ENCODE data around the gene PUSL1. TPM values are rescaled to one million over a fixed set of nuclear protein-coding genes. Genes with fewer than 3 reads are reported as not detected.
A peak's percentile ranks its signal among the peaks of the same experiment; 100 is the strongest.

The PUSL1 gene
- total and polyA plus RNA-seq, 2 of the 13 experiments (the other 11 are each of a cell fraction or from before 2014, with no cell fraction given): 8.3 to 22.2 TPM

DNA sequence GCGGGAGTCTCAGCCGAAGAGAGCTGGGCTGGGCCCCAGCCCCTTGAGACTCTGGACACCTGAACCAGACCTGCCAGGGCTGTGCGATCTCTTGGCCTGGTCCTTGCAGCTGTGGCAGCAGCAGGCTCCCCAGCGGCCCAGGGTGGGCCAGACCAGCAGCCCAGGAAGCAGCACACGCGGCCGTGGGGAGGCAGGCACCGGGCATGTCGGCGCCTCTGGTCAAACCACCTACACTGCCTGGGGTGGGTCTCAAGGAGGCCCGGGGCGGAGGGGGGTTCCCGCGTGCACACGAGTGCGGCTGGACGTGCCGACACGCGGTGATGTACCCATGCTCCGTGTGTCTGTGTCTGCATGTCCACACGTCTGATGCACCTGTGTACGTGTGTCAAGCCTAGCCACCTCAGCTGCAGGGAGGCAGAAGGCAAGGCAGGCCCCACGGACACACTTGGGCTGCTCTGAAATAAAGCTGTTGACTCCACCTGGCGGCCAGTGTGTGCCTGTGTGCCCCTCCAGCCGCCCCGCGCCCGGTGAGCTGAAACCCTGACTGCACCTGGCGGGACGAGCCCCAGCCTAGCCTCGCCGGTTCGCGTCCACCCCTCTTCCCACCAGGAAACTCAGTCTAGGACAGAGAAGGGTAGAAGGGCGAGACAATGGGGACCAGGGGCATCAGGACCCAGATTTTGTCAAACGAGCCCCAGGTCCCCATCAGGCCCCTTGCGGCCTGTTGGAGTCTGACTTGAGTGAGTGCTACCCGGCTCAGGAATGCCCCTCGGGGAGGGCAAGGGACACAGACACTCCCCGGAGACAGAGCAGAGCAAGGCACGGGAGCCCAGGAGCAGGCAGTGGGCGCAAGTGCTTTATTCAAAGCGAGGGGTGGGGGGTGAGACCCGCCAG, 16.6 kb upstream of the PUSL1 start (continued):
- TF ChIP-seq, protein P1, sequence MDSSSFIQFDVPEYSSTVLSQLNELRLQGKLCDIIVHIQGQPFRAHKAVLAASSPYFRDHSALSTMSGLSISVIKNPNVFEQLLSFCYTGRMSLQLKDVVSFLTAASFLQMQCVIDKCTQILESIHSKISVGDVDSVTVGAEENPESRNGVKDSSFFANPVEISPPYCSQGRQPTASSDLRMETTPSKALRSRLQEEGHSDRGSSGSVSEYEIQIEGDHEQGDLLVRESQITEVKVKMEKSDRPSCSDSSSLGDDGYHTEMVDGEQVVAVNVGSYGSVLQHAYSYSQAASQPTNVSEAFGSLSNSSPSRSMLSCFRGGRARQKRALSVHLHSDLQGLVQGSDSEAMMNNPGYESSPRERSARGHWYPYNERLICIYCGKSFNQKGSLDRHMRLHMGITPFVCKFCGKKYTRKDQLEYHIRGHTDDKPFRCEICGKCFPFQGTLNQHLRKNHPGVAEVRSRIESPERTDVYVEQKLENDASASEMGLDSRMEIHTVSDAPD (CRISPR knock-in tag; IDR thresholded peaks at IDR 0.05): no peak
- TF ChIP-seq STAG1 (CRISPR knock-in tag; IDR thresholded peaks at IDR 0.05): peak; percentile 86
- no peak for TF ChIP-seq MTA3 (CRISPR knock-in tag; IDR thresholded peaks at IDR 0.05)
- TF ChIP-seq, protein P2, sequence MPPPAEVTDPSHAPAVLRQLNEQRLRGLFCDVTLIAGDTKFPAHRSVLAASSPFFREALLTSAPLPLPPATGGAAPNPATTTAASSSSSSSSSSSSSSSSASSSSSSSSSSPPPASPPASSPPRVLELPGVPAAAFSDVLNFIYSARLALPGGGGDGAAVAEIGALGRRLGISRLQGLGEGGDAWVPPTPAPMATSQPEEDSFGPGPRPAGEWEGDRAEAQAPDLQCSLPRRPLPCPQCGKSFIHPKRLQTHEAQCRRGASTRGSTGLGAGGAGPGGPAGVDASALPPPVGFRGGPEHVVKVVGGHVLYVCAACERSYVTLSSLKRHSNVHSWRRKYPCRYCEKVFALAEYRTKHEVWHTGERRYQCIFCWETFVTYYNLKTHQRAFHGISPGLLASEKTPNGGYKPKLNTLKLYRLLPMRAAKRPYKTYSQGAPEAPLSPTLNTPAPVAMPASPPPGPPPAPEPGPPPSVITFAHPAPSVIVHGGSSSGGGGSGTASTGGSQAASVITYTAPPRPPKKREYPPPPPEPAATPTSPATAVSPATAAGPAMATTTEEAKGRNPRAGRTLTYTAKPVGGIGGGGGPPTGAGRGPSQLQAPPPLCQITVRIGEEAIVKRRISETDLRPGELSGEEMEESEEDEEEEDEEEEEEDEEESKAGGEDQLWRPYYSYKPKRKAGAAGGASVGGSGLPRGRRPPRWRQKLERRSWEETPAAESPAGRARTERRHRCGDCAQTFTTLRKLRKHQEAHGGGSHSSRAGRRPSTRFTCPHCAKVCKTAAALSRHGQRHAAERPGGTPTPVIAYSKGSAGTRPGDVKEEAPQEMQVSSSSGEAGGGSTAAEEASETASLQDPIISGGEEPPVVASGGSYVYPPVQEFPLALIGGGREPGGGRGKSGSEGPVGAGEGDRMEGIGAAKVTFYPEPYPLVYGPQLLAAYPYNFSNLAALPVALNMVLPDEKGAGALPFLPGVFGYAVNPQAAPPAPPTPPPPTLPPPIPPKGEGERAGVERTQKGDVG (CRISPR knock-in tag; IDR thresholded peaks at IDR 0.05; ENCODE audit: borderline replicate concordance): 0 out of 2 replicates have a peak, but pooled peaks have one; percentile 28
- TF ChIP-seq SMC3 (IDR thresholded peaks at IDR 0.05; ENCODE audit: low read length): peak; percentile 42
- TF ChIP-seq NKX3-1 (CRISPR knock-in tag; IDR thresholded peaks at IDR 0.05): no peak
- TF ChIP-seq SNAI1 (CRISPR knock-in tag; IDR thresholded peaks at IDR 0.05; ENCODE audit: borderline replicate concordance): 0 out of 2 replicates have a peak, but pooled peaks have one; percentile 43
- TF ChIP-seq, protein P3, sequence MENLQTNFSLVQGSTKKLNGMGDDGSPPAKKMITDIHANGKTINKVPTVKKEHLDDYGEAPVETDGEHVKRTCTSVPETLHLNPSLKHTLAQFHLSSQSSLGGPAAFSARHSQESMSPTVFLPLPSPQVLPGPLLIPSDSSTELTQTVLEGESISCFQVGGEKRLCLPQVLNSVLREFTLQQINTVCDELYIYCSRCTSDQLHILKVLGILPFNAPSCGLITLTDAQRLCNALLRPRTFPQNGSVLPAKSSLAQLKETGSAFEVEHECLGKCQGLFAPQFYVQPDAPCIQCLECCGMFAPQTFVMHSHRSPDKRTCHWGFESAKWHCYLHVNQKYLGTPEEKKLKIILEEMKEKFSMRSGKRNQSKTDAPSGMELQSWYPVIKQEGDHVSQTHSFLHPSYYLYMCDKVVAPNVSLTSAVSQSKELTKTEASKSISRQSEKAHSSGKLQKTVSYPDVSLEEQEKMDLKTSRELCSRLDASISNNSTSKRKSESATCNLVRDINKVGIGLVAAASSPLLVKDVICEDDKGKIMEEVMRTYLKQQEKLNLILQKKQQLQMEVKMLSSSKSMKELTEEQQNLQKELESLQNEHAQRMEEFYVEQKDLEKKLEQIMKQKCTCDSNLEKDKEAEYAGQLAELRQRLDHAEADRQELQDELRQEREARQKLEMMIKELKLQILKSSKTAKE (CRISPR knock-in tag; IDR thresholded peaks at IDR 0.05; ENCODE audit: borderline replicate concordance): no peak
- TF ChIP-seq, protein P4, sequence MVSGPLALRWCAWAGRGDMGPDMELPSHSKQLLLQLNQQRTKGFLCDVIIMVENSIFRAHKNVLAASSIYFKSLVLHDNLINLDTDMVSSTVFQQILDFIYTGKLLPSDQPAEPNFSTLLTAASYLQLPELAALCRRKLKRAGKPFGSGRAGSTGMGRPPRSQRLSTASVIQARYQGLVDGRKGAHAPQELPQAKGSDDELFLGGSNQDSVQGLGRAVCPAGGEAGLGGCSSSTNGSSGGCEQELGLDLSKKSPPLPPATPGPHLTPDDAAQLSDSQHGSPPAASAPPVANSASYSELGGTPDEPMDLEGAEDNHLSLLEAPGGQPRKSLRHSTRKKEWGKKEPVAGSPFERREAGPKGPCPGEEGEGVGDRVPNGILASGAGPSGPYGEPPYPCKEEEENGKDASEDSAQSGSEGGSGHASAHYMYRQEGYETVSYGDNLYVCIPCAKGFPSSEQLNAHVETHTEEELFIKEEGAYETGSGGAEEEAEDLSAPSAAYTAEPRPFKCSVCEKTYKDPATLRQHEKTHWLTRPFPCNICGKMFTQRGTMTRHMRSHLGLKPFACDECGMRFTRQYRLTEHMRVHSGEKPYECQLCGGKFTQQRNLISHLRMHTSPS (CRISPR knock-in tag; IDR thresholded peaks at IDR 0.05; ENCODE audit: low read depth): 0 out of 2 replicates have a peak, but pooled peaks have one; percentile 35
- no peak for TF ChIP-seq ZNF567 (CRISPR knock-in tag; IDR thresholded peaks at IDR 0.05; ENCODE audit: borderline replicate concordance)
- peak; percentile 39; the same call in 1 of the 2 replicates for TF ChIP-seq ZNF563 (CRISPR knock-in tag; IDR thresholded peaks at IDR 0.05)
- TF ChIP-seq SAFB2 (CRISPR knock-in tag; IDR thresholded peaks at IDR 0.05; ENCODE audit: borderline replicate concordance, low read depth): no peak
- 0 out of 2 replicates have a peak, but pooled peaks have one; percentile 4 for TF ChIP-seq HOXA3 (CRISPR knock-in tag; IDR thresholded peaks at IDR 0.05)
- TF ChIP-seq CENPX (CRISPR knock-in tag; IDR thresholded peaks at IDR 0.05): no peak
- TF ChIP-seq ZNF747 (CRISPR knock-in tag; IDR thresholded peaks at IDR 0.05; ENCODE audit: borderline replicate concordance): 0 out of 2 replicates have a peak, but pooled peaks have one; percentile 42
- no peak for TF ChIP-seq YY1 (IDR thresholded peaks at IDR 0.05; ENCODE audit: insufficient read depth, insufficient replicate concordance, low read depth, low read length)
- TF ChIP-seq REPIN1 (CRISPR knock-in tag; IDR thresholded peaks at IDR 0.05; ENCODE audit: borderline replicate concordance, low read depth): peak; percentile 53; the same call in 1 of the 2 replicates
- peak; percentile 57; the same call in 1 of the 2 replicates for TF ChIP-seq DNMT1 (CRISPR knock-in tag; IDR thresholded peaks at IDR 0.05)
- TF ChIP-seq ZC3H13 (CRISPR knock-in tag; IDR thresholded peaks at IDR 0.05): peak; percentile 65; the same call in 1 of the 2 replicates

Measured in HepG2 (cell line).